K562 (cell line): ENCODE data around the gene UBE2M. TPM values are rescaled to one million over a fixed set of nuclear protein-coding genes. Genes with fewer than 3 reads are reported as not detected.

ENCODE experiments used
- CAMTA2 ChIP-seq: fragments of 250-450 bp; sonication (Bioruptor Pico); conservative IDR thresholded peaks from 2 replicates; pipeline ENCODE4 v1.5.1; 2022
- CBFA2T2 ChIP-seq: fragments of 450-650 bp; conservative IDR thresholded peaks from 2 replicates; pipeline ENCODE4 v1.6.1; 2017; ENCODE audit warnings: mild to moderate bottlenecking
- CCAR2 ChIP-seq: fragments of 200-400 bp; formaldehyde crosslinking; IDR thresholded peaks from 2 replicates; pipeline ENCODE4 v1.6.1; 2017; ENCODE audit warnings: mild to moderate bottlenecking, low read depth, low read length
- GTF2B ChIP-seq: IDR thresholded peaks from 2 replicates; pipeline ENCODE4 v1.6.1; 2011; ENCODE audit not compliant: insufficient read length; ENCODE audit errors: extremely low read depth
- PCBP1 ChIP-seq: fragments of 200-400 bp; formaldehyde crosslinking; IDR thresholded peaks from 2 replicates; pipeline ENCODE4 v1.6.1; 2018; ENCODE audit warnings: mild to moderate bottlenecking, low read depth, low read length; ENCODE audit not compliant: poor library complexity, severe bottlenecking
- PTBP1 ChIP-seq: fragments of 200-400 bp; formaldehyde crosslinking; IDR thresholded peaks from 2 replicates; pipeline ENCODE4 v1.6.1; 2017; ENCODE audit warnings: low read depth, low read length
- RB1 ChIP-seq: fragments of 450-650 bp; IDR thresholded peaks from 2 replicates; pipeline ENCODE4 v1.6.1; 2017; ENCODE audit warnings: low read depth, mild to moderate bottlenecking
- SAP30 ChIP-seq: fragments of 200-600 bp; sonication (generic); IDR thresholded peaks from 2 replicates; pipeline ENCODE4 v1.6.1; 2012; ENCODE audit warnings: borderline replicate concordance, low read depth, mild to moderate bottlenecking, moderate library complexity, low read length, control low read depth, inconsistent platforms; ENCODE audit not compliant: insufficient read depth, poor library complexity, severe bottlenecking
- SMAD4 ChIP-seq: fragments of 250-450 bp; sonication (Bioruptor Pico); conservative IDR thresholded peaks from 2 replicates; pipeline ENCODE4 v1.8.0; 2021; ENCODE audit warnings: inconsistent platforms, mild to moderate bottlenecking, moderate library complexity
- STAT5A ChIP-seq: IDR thresholded peaks from 2 replicates; pipeline ENCODE4 v1.6.1; 2012; ENCODE audit warnings: low read length, inconsistent platforms, borderline replicate concordance
- ZNF316 ChIP-seq: fragments of 450-650 bp; IDR thresholded peaks from 2 replicates; pipeline ENCODE4 v1.6.1; 2016
- ZNF395 ChIP-seq: fragments of 200-800 bp; sonication (Bioruptor generic); IDR thresholded peaks from 2 replicates; pipeline ENCODE4 v1.6.1; 2017; ENCODE audit warnings: missing genetic modification characterization, missing compliant biosample characterization
- polyA plus RNA-seq, 8 experiments: library from polyadenylated mRNA; depleted of rRNA in 4 of 8; stranded (reverse) in 5 of 8; unstranded in 3 of 8; fragments of >200 nt; fragmentation: Nextera tagmentation in 2 of 8; fragmentation: Illumina TruSeq in 1 of 8; extraction: Ambion mirVana in 2 of 8; extraction: Trizol in 1 of 8; gene quantifications; 2 replicates each; pipeline versions ENCODE4 v1.2.1 to v1.2.3, GENCODE V29; 2011 to 2014; ENCODE audit warnings: inconsistent platforms in 1 of 8, missing spikeins in 1 of 8
- total RNA-seq, 7 experiments: library from RNA; depleted of rRNA in 6 of 7; stranded (reverse); fragments of >200 nt in 6 of 7; fragmentation: Illumina TruSeq in 2 of 7; extraction: Trizol in 2 of 7; gene quantifications; 2 replicates each; pipeline versions ENCODE4 v1.2.1 to v1.2.3, GENCODE V29; 2011 to 2021; ENCODE audit warnings: low replicate concordance in 1 of 7
- TF ChIP-seq, protein P1 (sequence below), 2 experiments: fragments of 450-650 bp; formaldehyde crosslinking in 1 of 2; IDR thresholded peaks; 2 replicates each; pipeline versions ENCODE4 v1.4.0 to v1.6.1; 2014 to 2020; ENCODE audit warnings: mild to moderate bottlenecking in 2 of 2, borderline replicate concordance in 1 of 2, low read depth in 1 of 2
- TF ChIP-seq, protein P2 (sequence below): fragments of 450-650 bp; formaldehyde crosslinking; IDR thresholded peaks from 2 replicates; pipeline ENCODE4 v1.4.0; 2020; ENCODE audit warnings: mild to moderate bottlenecking, mixed read lengths

UBE2M gene
- total and polyA plus RNA-seq, 9 of the 15 experiments (the other 6 are each of a cell fraction or from before 2014, with no cell fraction given): 0.92 to 163 (median 85.7) TPM

- TF ChIP-seq, protein P1, sequence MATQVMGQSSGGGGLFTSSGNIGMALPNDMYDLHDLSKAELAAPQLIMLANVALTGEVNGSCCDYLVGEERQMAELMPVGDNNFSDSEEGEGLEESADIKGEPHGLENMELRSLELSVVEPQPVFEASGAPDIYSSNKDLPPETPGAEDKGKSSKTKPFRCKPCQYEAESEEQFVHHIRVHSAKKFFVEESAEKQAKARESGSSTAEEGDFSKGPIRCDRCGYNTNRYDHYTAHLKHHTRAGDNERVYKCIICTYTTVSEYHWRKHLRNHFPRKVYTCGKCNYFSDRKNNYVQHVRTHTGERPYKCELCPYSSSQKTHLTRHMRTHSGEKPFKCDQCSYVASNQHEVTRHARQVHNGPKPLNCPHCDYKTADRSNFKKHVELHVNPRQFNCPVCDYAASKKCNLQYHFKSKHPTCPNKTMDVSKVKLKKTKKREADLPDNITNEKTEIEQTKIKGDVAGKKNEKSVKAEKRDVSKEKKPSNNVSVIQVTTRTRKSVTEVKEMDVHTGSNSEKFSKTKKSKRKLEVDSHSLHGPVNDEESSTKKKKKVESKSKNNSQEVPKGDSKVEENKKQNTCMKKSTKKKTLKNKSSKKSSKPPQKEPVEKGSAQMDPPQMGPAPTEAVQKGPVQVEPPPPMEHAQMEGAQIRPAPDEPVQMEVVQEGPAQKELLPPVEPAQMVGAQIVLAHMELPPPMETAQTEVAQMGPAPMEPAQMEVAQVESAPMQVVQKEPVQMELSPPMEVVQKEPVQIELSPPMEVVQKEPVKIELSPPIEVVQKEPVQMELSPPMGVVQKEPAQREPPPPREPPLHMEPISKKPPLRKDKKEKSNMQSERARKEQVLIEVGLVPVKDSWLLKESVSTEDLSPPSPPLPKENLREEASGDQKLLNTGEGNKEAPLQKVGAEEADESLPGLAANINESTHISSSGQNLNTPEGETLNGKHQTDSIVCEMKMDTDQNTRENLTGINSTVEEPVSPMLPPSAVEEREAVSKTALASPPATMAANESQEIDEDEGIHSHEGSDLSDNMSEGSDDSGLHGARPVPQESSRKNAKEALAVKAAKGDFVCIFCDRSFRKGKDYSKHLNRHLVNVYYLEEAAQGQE (IDR thresholded peaks at IDR 0.05; ENCODE audit: borderline replicate concordance): peak; percentile 24; the same call in 1 of the 2 replicates
- TF ChIP-seq, protein P1 (CRISPR knock-in tag; IDR thresholded peaks at IDR 0.05; ENCODE audit: low read depth): peak; percentile 85
- TF ChIP-seq SAP30 (no peak), PCBP1 (no peak), GTF2B (no peak), ZNF316 (no peak), CBFA2T2 (no peak), SMAD4 (CRISPR knock-in tag) (0 out of 2 replicates have a peak, but pooled peaks have one; percentile 73), CAMTA2 (CRISPR knock-in tag) (peak; percentile 95), PTBP1 (0 out of 2 replicates have a peak, but pooled peaks have one; percentile 30), ZNF395 (CRISPR knock-in tag) (no peak; the same call in 1 of the 2 replicates), RB1 (peak; percentile 69), CCAR2 (no peak), STAT5A (no peak; the same call in 1 of the 2 replicates)
- TF ChIP-seq, protein P2, sequence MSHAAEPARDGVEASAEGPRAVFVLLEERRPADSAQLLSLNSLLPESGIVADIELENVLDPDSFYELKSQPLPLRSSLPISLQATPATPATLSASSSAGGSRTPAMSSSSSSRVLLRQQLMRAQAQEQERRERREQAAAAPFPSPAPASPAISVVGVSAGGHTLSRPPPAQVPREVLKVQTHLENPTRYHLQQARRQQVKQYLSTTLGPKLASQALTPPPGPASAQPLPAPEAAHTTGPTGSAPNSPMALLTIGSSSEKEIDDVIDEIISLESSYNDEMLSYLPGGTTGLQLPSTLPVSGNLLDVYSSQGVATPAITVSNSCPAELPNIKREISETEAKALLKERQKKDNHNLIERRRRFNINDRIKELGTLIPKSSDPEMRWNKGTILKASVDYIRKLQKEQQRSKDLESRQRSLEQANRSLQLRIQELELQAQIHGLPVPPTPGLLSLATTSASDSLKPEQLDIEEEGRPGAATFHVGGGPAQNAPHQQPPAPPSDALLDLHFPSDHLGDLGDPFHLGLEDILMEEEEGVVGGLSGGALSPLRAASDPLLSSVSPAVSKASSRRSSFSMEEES: peak; percentile 0; the same call in 1 of the 2 replicates
Observed at GRCh38 chr19:58554494-58555368, 3.7 kb downstream of the UBE2M start, which contains the start of gene CHMP2A (continued).
